DMS53 treated with DMSO at 0.1 percent for 48 hours (cell line): ENCODE data around the gene MTMR4.
"Not testable (repeated sequence)": the region's sequence is repeated elsewhere in the genome, so short reads cannot be mapped to it uniquely, and the experiment has no call there.

Experiments used
- DNase-seq: peaks from one replicate; lab custom pipeline; 2025; ENCODE audit not compliant: unreplicated experiment; lab: John Stamatoyannopoulos, UW

Gene MTMR4

GRCh38 chr17:58513965-58514769 is at the start of gene MTMR4:
MTMR4 (minus strand) TSS chr17:58514638; CDS start chr17:58514407, 231 bp downstream.
- DNase-seq, result peak; percentile 43

- DNase-seq, result no peak
Observed at GRCh38 chr17:58560511-58560910, 46.1 kb upstream of the MTMR4 start.

GRCh38 chr17:58557981-58558380 is 43.5 kb upstream of the MTMR4 start:
- DNase-seq, result no peak

DNA sequence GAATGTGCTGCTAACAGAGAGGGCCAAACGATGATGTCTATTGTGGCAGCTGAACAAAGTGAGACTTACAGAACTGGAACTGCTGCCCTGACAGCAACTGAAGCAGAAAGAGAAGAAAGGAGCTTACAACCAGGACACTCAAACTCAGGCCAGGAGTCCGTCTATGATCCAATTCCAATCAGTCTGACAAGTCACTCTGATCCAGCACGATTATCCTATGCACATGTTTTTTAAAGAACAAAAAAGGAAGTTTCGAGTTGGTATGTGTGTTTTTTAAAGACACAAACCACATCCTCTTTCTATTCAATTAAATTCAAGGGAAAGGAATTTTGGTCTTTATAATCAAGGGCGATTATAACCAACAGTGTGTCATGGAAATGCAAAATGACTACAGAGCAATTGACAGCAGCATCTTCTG is 42.4 kb upstream of the MTMR4 start:
- DNase-seq, result no peak

DNA sequence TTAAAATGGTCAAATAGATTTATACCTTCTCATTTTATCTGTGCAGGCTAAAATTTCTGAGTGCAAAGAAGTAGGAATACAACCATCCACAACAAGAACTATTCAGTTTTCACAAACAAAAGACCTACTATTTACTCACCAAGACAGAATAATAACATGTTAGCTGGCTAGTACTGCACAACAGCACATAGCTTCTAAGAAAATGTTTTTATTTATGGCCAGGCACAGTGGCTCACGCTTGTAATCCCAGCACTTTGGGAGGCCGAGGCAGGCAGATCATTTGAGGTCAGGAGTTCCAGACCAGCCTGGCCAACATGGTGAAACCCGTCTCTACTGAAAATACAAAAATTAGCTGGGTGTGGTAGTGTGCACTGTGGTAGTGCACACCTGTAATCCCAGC is 40.7 kb upstream of the MTMR4 start:
- not testable (repeated sequence) for DNase-seq

DNA sequence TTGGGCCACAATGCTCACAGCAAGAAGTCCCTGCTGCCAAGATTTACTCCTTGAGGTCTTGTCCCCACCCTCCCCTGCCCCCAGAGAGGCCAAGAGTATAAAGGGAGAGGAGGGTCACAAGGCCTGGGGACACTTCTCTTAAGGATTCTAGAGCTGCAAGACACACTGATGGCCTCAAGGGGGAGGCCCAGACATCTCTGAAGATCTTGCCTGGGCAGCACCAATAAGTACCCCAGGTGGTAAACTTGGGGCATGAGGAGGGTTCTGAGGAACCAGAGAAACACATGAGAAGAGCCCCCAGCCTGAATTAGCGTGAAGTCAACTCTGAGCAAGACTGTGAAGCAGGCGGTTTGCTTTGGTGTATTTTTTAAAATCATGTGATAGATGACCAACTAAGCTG is 26.8 kb upstream of the MTMR4 start:
- no peak for DNase-seq

- no peak for DNase-seq
Observed at GRCh38 chr17:58539698-58540097, 25.3 kb upstream of the MTMR4 start.

- DNase-seq, result no peak
Observed at GRCh38 chr17:58538811-58539409, 24.5 kb upstream of the MTMR4 start.

GRCh38 chr17:58537266-58537665 is 22.8 kb upstream of the MTMR4 start:
- no peak for DNase-seq

DNA sequence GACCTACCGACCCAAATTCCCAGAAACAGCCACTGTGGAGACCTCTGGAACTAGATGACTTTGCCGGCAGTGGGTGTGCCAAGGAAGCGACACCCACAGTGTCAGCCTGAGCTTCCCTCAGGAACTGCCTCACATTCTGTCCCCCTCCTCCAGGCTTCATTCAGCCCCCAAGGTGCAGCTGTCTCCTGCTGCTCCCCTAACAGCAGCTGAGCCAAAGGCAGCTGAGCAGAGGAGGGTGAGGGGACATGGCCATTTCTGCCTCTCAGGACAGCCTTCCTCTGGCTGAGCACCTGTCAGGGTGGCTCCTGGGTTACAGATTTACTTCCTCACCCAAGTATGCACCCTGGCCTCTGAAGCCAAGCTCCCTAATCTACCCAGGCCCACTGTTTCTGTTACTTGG is 22.1 kb upstream of the MTMR4 start:
- DNase-seq, result no peak

- DNase-seq, result no peak
Observed at GRCh38 chr17:58535431-58535830, 21.0 kb upstream of the MTMR4 start.

- no peak for DNase-seq
Observed at GRCh38 chr17:58534901-58535421, 20.5 kb upstream of the MTMR4 start.

GRCh38 chr17:58534331-58534730 is 19.9 kb upstream of the MTMR4 start:
- DNase-seq, result no peak

DNA sequence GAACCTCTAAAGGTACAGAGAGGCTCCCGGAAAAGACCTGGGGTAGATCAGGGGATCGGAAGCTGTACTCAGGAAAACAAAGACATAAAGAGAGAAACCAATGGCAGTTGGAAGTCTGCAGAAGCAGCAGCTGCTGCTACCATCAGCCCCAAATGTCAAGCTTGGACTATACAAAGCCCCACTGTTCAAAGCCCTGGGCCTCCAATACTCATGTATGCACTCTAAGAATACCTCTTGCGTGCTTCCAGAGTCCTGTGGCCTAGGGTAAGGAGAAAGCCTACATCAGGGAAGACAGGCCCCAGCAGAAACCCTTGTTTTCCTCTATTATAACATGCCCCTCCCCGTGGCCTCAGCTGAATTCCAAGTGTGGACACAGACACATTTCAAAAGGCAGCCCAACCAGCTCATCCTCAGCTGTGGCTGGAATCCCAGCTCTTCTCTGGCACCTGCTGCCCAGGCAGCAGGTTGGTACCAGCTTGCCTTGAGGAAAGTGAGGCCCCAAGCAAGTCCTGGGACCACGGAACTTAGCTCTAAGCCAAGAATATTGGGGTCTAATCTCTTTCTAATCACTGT is 19.3 kb upstream of the MTMR4 start:
- no peak for DNase-seq

GRCh38 chr17:58532555-58532951 is 18.1 kb upstream of the MTMR4 start:
- DNase-seq, result no peak

DNA sequence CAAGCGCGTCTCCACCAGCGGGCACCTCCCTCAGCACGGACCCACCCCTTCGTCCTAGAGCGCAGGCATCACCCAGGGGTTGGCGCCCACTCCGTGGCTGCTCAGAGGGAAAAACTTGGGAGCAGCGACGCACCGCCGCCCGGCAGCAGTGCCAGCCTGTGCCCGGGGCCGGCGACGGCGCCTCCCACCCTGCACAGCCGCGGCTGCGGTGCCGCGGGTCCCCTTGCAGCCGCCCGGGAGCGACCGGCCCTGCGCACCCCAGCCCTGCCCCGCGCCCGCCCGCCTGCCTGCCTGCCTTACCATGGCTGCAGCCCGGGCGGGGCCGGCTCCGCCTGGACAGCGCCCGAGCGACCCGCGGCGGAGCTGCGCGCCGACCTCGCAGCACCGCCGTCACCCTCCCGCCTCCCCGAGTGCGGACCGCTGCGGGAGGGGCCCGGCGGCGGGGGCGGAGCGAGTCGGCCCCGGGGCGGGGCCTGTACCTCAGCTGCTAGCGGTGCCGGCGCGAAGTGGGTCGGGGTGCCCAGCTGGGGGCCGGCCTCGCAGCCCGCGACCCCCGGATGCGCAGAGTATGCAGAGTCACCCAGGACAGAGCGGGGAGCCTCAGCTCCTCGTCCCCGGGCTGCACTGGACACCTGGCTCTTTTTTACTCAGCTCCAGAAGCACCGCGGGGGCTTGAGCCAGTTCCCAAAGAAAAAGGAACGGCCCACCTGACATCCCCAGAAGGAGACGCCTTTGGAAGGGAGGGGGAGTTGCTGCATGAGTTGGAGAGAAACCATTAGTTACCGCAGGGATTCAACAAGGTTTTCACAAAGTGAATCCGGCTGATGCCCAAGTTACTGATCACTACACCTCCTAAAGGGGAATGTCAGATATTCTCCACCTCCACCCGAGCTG is 17.5 kb upstream of the MTMR4 start:
- DNase-seq, result peak; percentile 5

DNA sequence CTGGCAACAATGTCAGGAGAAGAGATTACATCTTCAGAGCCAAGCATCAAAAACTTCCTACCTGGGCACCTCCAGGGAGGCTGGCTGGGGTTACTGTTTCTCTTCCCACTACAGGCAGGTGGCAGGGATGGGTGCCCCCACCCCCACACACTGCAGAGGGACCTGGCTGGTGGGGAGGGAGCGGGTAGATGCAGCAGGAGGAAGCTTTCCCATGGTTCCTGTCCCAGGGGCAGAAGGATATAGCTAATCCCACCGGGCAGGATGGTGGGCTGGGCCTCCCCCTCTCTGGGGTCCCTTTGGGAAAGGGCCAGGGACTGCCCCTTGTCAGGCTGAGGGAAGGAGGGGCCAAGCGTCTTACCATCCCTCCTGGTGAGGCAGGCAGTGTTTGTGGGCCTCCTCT is 16.7 kb upstream of the MTMR4 start:
- DNase-seq, result no peak

GRCh38 chr17:58530655-58531054 is 16.2 kb upstream of the MTMR4 start:
- no peak for DNase-seq

DNA sequence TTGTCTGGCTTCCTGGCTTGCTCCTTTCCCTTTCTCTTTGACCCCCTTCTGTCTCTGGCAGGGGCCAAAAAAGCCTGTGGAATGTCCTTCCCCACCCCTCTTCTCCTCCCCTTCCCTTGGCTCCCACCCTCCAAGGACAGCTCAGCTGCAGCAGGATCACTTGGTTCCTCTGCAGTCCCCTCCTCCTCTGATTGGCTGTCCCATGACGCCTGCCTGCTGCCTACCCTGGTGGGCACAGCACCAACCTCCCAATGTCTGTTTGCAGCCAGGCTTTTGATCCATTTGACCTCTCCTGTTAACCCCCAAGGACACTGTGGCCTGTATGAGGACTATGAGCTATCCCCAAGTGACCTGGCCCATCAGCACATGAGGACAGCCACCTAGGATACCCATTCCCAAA is 14.8 kb upstream of the MTMR4 start:
- DNase-seq, result no peak

GRCh38 chr17:58528443-58528842 is 14.0 kb upstream of the MTMR4 start:
- DNase-seq, result no peak

GRCh38 chr17:58527949-58528348 is 13.5 kb upstream of the MTMR4 start:
- DNase-seq, result no peak
